Lung (tissue), 12 donors: ENCODE data around the gene EPN2. TPM values are rescaled to one million over a fixed set of nuclear protein-coding genes. Genes with fewer than 3 reads are reported as not detected.
"Not testable (repeated sequence)": the region's sequence is repeated elsewhere in the genome, so short reads cannot be mapped to it uniquely, and the experiment has no call there.

ENCODE experiments used
- ATAC-seq: fragments of 200-7000 bp; cut with Tn5 transposase; one replicate; pipeline ENCODE4 v1.9.1; 2020; ENCODE audit warnings: moderate number of reproducible peaks; ENCODE audit not compliant: insufficient read depth, low FRiP score
- DNase-seq, 3 donors: peaks; one replicate each; pipeline ENCODE4 v3.0.0-alpha.2; 2013 to 2017
- H3K27ac ChIP-seq, 2 donors: one replicate each; pipeline ENCODE4 v1.5.1; 2013; ENCODE audit warnings: mild to moderate bottlenecking in 2 of 2, moderate library complexity in 2 of 2, control low read depth in 1 of 2, inconsistent platforms in 1 of 2, low read depth in 1 of 2, low read length in 1 of 2
- H3K27me3 ChIP-seq, 3 donors: one replicate each; pipeline ENCODE4 v1.5.1; 2013; ENCODE audit warnings: low read length in 2 of 3; ENCODE audit not compliant: control insufficient read depth in 3 of 3, insufficient read depth in 3 of 3
- H3K36me3 ChIP-seq, 4 donors: one replicate each; pipeline ENCODE4 v1.5.1; 2013; ENCODE audit warnings: low read length in 4 of 4, mild to moderate bottlenecking in 1 of 4, moderate library complexity in 1 of 4; ENCODE audit not compliant: control insufficient read depth in 4 of 4, insufficient read depth in 4 of 4
- H3K4me1 ChIP-seq, 5 donors: one replicate each; pipeline ENCODE4 v1.5.1; 2013; ENCODE audit warnings: low read length in 5 of 5, mild to moderate bottlenecking in 2 of 5, moderate library complexity in 1 of 5; ENCODE audit not compliant: control insufficient read depth in 5 of 5, insufficient read depth in 5 of 5
- H3K4me3 ChIP-seq: one replicate; pipeline ENCODE4 v1.5.1; 2013; ENCODE audit warnings: mild to moderate bottlenecking, control low read depth, moderate library complexity
- H3K9ac ChIP-seq, 2 donors: one replicate each; pipeline ENCODE4 v1.5.1; 2013; ENCODE audit warnings: low read length in 2 of 2, control low read depth in 1 of 2; ENCODE audit not compliant: insufficient read depth in 1 of 2
- H3K9me3 ChIP-seq, 4 donors: one replicate each; pipeline ENCODE4 v1.5.1; 2013; ENCODE audit warnings: low read length in 3 of 4, mild to moderate bottlenecking in 1 of 4, moderate library complexity in 1 of 4; ENCODE audit not compliant: control insufficient read depth in 4 of 4, insufficient read depth in 3 of 4
- WGBS, 2 donors: extraction: QIAGEN DNeasy Blood & Tissue Kit; methylation state at CpG; one replicate each; pipeline ENCODE4 v1.1.7; 2013; 5-methylcytosine and 5-hydroxymethylcytosine counted together
- polyA plus RNA-seq, 2 donors: library from polyadenylated mRNA; stranded (reverse); fragments of 200-250 nt; gene quantifications; one replicate each; pipeline ENCODE4 v1.2.1, GENCODE V29; 2013
- total RNA-seq, 2 donors: library from RNA; depleted of rRNA in 1 of 2; stranded (reverse); fragments of >200 nt in 1 of 2; gene quantifications; one replicate each; pipeline ENCODE4 v1.2.1, GENCODE V29; 2014 to 2021
- TF ChIP-seq, protein P1 (sequence below): IDR thresholded peaks from 2 replicates; pipeline ENCODE4 v1.5.1; 2012; ENCODE audit warnings: mild to moderate bottlenecking; ENCODE audit errors: control extremely low read depth, extremely low read depth
- donor health status: control.
- donor health status: control.
- donor health status: Bipolar disorder and iron deficiency.
- donor health status: healthy.
- donor health status: DM: yes; HTN: yes; CAD: no.

Gene EPN2
- total and polyA plus RNA-seq, 4 donors: 16.7 to 73.7 (median 37.4) TPM

DNA sequence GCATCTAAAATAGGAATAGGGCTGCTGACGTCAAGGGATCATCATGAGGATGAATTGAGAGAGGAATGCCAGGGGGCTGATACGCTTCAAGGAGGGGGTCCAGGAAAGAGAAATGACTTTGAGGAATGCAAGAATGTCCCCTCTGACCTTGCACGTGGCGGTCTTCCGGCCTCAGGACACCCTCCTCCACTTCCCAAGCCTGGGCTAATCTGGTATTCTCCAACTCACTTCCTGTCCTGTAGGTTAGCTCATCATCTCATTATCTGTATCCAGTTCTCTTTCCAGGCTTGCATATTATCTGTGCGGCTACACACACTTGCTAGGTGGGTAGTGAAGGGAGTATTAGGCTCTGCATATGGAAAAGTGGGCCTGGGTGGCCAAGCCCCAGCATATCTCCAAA is 2.5 kb upstream of the EPN2 start:
- H3K4me1 ChIP-seq, H3K4me3 ChIP-seq, H3K9me3 ChIP-seq, H3K36me3 ChIP-seq, H3K9ac ChIP-seq, H3K27ac ChIP-seq, H3K27me3 ChIP-seq, ATAC-seq: not testable (repeated sequence)
- peak in 1 of 3 donors; percentile 35 for DNase-seq
- WGBS, 2 donors: 52 to 59% methylated on average over 3 of the region's 6 CpGs

DNA sequence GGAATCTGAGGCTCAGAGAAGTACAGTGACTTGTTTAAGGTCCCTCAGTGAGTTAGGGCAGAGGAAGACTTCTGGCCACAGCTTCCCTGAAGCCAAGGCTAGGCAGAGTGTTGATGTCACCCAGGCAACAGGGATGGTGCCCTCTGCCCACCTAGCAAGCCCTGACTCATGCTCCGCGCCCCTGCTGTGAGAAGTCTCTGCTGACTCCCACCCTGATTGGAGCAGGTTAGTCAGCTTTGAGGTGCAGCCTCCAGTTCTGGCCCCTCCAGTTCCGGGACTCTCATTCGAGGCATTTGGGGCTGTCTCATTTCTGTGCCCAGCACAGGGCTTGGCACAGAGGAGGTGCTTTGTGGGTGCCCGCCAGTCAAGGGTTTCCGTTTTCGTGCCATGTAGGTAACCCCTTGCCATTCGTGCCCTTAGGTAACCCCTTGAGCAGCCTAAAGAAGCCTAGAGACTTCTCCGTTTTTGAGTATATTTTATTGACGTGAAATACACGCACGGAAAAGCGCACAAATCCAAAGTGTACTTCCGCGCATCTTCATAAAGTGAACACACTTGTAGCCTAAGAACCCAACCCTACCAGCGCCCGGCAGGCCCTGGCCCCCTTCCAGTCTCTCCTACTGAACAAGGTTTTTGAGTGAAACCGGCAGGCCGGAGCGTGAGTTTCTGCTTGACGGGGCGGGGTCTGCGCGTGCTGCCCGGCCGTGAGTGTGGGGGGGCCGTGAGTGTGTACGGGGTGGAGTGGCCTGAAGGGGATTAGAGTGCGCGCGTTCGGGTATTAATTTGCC is 621 bp upstream of the EPN2 start:
- not testable (repeated sequence) for H3K4me3 ChIP-seq, DNase-seq, H3K27me3 ChIP-seq, H3K27ac ChIP-seq, H3K9ac ChIP-seq, H3K9me3 ChIP-seq, H3K36me3 ChIP-seq, H3K4me1 ChIP-seq
- ATAC-seq: peak; percentile 61
- no CpG with 5 or more reads among the region's 32 CpGs for WGBS, 2 donors

DNA sequence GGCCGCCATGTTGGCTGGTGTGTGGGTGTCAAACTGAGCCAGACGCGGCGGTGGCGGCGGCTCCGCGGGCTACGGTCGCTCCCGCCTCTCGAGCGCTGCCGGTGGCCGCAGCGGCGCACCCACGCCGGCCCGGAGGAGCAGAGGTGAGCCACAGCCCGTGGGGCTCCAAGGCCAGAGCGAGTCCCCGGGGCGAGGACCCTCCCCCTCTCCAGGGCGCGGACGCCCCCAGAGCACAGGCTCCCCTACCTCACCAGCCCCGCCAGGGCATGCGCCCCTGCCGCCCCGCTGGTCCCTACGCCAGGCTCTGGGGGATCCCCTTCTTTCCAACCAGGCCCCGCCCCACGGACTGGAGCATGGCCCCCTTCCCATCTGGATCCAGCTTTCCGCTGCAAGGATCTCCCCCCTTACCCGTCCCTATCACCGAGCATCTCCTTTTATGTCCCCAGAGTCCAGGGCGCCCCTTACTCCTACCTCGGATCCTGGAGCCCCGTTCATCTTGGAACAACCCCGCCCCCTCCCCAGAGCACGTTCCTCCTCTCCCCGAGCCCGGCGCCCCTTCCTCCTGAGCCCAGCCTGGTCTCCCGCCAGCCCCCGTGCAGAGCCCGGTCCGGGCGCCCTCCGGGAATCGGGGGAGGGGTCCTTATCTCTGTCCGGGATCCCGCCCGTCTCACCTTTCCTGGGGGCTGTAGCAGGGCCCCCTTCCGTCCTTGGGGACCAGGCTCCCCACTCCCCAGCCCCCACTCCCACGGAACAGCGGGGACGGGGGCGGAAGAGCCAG is 412 bp downstream of the EPN2 start:
- ATAC-seq: peak; percentile 16
- no peaks in the 10 kb centered on the region for H3K27me3 ChIP-seq
- H3K9ac ChIP-seq: peak overlapping the region; percentile 46 to 49
- peaks cover 0 to 4% (median under 1%) of the 10 kb centered on the region in 4 donors for H3K36me3 ChIP-seq
- TF ChIP-seq, protein P1, sequence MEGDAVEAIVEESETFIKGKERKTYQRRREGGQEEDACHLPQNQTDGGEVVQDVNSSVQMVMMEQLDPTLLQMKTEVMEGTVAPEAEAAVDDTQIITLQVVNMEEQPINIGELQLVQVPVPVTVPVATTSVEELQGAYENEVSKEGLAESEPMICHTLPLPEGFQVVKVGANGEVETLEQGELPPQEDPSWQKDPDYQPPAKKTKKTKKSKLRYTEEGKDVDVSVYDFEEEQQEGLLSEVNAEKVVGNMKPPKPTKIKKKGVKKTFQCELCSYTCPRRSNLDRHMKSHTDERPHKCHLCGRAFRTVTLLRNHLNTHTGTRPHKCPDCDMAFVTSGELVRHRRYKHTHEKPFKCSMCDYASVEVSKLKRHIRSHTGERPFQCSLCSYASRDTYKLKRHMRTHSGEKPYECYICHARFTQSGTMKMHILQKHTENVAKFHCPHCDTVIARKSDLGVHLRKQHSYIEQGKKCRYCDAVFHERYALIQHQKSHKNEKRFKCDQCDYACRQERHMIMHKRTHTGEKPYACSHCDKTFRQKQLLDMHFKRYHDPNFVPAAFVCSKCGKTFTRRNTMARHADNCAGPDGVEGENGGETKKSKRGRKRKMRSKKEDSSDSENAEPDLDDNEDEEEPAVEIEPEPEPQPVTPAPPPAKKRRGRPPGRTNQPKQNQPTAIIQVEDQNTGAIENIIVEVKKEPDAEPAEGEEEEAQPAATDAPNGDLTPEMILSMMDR: no peak
- peak in 2 of 3 donors; percentile 57 to 69 for DNase-seq
- peaks cover 0 to 8% (median 6%) of the 10 kb centered on the region in 5 donors for H3K4me1 ChIP-seq
- no peaks in the 10 kb centered on the region for H3K9me3 ChIP-seq
- peak overlapping the region; percentile 85 to 92 for H3K27ac ChIP-seq
- 0 to 1% methylated on average over 37 to 60 of the region's 60 CpGs for WGBS, 2 donors
- peak overlapping the region; percentile 96 for H3K4me3 ChIP-seq

DNA sequence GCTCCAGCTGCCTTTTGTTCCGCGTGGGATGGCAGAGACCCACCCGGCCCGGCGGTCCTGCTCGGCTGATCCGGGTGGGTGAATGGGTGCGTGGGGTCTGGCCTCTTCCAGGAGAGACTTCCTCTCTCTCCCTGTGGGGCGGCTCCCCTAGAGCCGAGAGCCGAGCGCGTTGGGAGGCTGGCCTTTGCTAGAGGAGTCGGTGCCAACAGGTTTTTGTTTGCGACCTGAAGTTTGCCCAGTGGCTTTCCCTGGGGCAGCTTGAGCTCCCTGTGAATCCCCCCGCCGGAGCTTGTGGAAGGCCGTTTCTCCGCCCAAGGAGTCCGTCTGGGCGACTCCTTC is 970 bp downstream of the EPN2 start:
- DNase-seq (peak; percentile 38 to 58 (median 40)), ATAC-seq (no peak)
- Histone ChIP-seq H3K9ac (peak overlapping the region; percentile 27 to 46), H3K4me1 (peaks cover 0 to 10% (median 7%) of the 10 kb centered on the region in 5 donors), H3K27ac (peak overlapping the region; percentile 85 to 92), H3K4me3 (peak overlapping the region; percentile 96), H3K9me3 (no peaks in the 10 kb centered on the region), H3K36me3 (peaks cover 0 to 4% (median under 1%) of the 10 kb centered on the region in 4 donors), H3K27me3 (no peaks in the 10 kb centered on the region)
- TF ChIP-seq, protein P1: no peak
- WGBS, 2 donors: 7 to 11% methylated on average over 21 of the region's 21 CpGs
